HepG2 (cell line): ENCODE measurements around the gene KRTAP10-8. TPM values are rescaled to one million over a fixed set of nuclear protein-coding genes. Genes with fewer than 3 reads are reported as not detected.

Source experiments
- CREBL2 ChIP-seq: sonication (generic); formaldehyde crosslinking; IDR thresholded peaks from 2 replicates; pipeline ENCODE4 v1.8.1; 2023; ENCODE audit warnings: missing genetic modification reagents, mild to moderate bottlenecking, borderline replicate concordance
- EEA1 ChIP-seq: sonication (generic); formaldehyde crosslinking; IDR thresholded peaks from 2 replicates; pipeline ENCODE4 v1.5.1; 2020; ENCODE audit warnings: mild to moderate bottlenecking, missing genetic modification reagents, borderline replicate concordance
- GTF2F1 ChIP-seq: fragments of 150-350 bp; IDR thresholded peaks from 2 replicates; pipeline ENCODE4 v1.6.1; 2014; ENCODE audit warnings: low read length
- HOXA7 ChIP-seq: sonication (generic); formaldehyde crosslinking; IDR thresholded peaks from 2 replicates; pipeline ENCODE4 v1.8.1; 2022; ENCODE audit warnings: mild to moderate bottlenecking, missing genetic modification reagents, moderate library complexity
- KLF9 ChIP-seq: IDR thresholded peaks from 2 replicates; pipeline ENCODE4 v1.6.1; 2016; ENCODE audit warnings: low read depth
- RERE ChIP-seq: IDR thresholded peaks from 2 replicates; pipeline ENCODE4 v1.6.1; 2016; ENCODE audit warnings: low read depth, missing genetic modification reagents, missing compliant biosample characterization
- ZBTB8A ChIP-seq: sonication (generic); formaldehyde crosslinking; IDR thresholded peaks from 2 replicates; pipeline ENCODE4 v1.4.0; 2020; ENCODE audit warnings: mild to moderate bottlenecking, low read depth, missing genetic modification reagents, borderline replicate concordance
- ZKSCAN8 ChIP-seq: IDR thresholded peaks from 2 replicates; pipeline ENCODE4 v1.6.1; 2016; ENCODE audit warnings: borderline replicate concordance, missing genetic modification reagents, missing compliant biosample characterization
- ZNF678 ChIP-seq: sonication (generic); formaldehyde crosslinking; IDR thresholded peaks from 2 replicates; pipeline ENCODE4 v1.4.0; 2020; ENCODE audit warnings: mild to moderate bottlenecking, missing genetic modification reagents
- ZSCAN21 ChIP-seq: sonication (generic); formaldehyde crosslinking; IDR thresholded peaks from 2 replicates; pipeline ENCODE4 v1.8.0; 2022; ENCODE audit warnings: mild to moderate bottlenecking, missing genetic modification reagents, moderate library complexity, borderline replicate concordance
- ZSCAN30 ChIP-seq: sonication (generic); formaldehyde crosslinking; IDR thresholded peaks from 2 replicates; pipeline ENCODE4 v1.5.0; 2020; ENCODE audit warnings: mild to moderate bottlenecking, missing genetic modification reagents
- polyA plus RNA-seq, 8 experiments: library from polyadenylated mRNA; depleted of rRNA in 3 of 8; stranded (reverse) in 7 of 8; unstranded in 1 of 8; fragments of >200 nt; fragmentation: Illumina TruSeq in 4 of 8; extraction: Trizol in 4 of 8; gene quantifications; 2 replicates each; pipeline versions ENCODE4 v1.2.1 to v1.2.3, GENCODE V29; 2011 to 2016; ENCODE audit warnings: low read depth in 4 of 8, missing spikeins in 1 of 8, mixed read lengths in 1 of 8; ENCODE audit not compliant: insufficient read depth in 1 of 8
- total RNA-seq, 5 experiments: library from RNA; depleted of rRNA; stranded (reverse); fragments of >200 nt; fragmentation: Illumina TruSeq; extraction: Trizol; gene quantifications; 2 replicates each; pipeline ENCODE4 v1.2.3, GENCODE V29; 2016; ENCODE audit warnings: low read depth in 1 of 5
- TF ChIP-seq, protein P1 (sequence below), 2 experiments: sonication (generic) in 1 of 2; formaldehyde crosslinking in 1 of 2; IDR thresholded peaks; 2 replicates each; pipeline versions ENCODE4 v1.5.1 to v1.6.1; 2011 to 2020; ENCODE audit warnings: borderline replicate concordance in 1 of 2, low read depth in 1 of 2, low read length in 1 of 2, mild to moderate bottlenecking in 1 of 2, missing genetic modification reagents in 1 of 2, moderate library complexity in 1 of 2
- TF ChIP-seq, protein P2 (sequence below): sonication (generic); formaldehyde crosslinking; IDR thresholded peaks from 2 replicates; pipeline ENCODE4 v1.9.0; 2022; ENCODE audit warnings: low read depth, missing genetic modification reagents
- TF ChIP-seq, protein P3 (sequence below): sonication (generic); formaldehyde crosslinking; IDR thresholded peaks from 2 replicates; pipeline ENCODE4 v1.4.0; 2020; ENCODE audit warnings: mild to moderate bottlenecking, missing genetic modification reagents

Gene KRTAP10-8
- total and polyA plus RNA-seq, 2 of the 13 experiments (the other 11 are each of a cell fraction or from before 2014, with no cell fraction given) = not detected

DNA sequence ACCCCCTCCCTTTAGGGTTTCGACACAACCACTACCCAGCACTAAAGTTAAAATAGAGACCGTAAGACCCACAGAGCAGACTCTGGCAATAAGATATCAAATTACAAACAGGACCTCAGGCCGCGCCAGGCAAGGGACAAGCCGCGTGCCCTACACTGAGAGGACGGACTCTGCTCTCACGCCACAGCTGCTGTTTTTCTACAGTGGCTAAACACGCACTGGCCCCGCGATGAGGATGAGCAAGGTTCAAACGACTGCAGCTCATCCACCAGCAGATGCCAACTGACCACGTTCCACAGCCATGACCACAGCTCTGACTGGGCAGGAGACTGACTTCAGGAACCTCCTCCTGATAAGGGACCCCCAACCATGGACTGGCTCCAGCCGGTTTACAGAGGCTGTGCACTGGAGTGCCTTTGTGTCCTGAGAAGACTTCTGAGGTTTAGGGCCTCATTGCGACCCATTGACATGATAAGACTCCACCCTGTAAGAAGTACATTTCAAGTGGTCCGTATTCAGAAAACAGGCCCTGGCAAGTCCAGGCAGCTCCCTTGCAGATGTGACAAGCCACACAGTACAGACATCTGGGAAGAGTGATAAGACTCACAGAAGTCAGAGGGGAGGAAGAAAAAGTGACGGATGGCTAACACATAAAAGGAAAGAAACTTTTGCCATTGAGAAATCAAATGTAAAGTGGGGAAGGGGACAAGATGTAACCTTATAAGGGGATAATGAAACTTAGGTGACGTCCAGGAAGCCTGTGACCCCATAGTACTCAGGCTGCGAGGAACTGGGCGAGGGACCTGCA is 18.1 kb upstream of the KRTAP10-8 start (continued):
- TF ChIP-seq, protein P1, sequence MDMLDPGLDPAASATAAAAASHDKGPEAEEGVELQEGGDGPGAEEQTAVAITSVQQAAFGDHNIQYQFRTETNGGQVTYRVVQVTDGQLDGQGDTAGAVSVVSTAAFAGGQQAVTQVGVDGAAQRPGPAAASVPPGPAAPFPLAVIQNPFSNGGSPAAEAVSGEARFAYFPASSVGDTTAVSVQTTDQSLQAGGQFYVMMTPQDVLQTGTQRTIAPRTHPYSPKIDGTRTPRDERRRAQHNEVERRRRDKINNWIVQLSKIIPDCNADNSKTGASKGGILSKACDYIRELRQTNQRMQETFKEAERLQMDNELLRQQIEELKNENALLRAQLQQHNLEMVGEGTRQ (IDR thresholded peaks at IDR 0.05; ENCODE audit: low read depth, low read length) = no peak
- TF ChIP-seq, protein P1 (CRISPR knock-in tag; IDR thresholded peaks at IDR 0.05; ENCODE audit: borderline replicate concordance) = peak; percentile 54; the same call in 1 of the 2 replicates
- TF ChIP-seq ZNF678 (CRISPR knock-in tag) = no peak
- 0 out of 2 replicates have a peak, but pooled peaks have one; percentile 70 for TF ChIP-seq CREBL2 (CRISPR knock-in tag)
- no peak for TF ChIP-seq GTF2F1
- TF ChIP-seq EEA1 (CRISPR knock-in tag) = no peak
- TF ChIP-seq, protein P2, sequence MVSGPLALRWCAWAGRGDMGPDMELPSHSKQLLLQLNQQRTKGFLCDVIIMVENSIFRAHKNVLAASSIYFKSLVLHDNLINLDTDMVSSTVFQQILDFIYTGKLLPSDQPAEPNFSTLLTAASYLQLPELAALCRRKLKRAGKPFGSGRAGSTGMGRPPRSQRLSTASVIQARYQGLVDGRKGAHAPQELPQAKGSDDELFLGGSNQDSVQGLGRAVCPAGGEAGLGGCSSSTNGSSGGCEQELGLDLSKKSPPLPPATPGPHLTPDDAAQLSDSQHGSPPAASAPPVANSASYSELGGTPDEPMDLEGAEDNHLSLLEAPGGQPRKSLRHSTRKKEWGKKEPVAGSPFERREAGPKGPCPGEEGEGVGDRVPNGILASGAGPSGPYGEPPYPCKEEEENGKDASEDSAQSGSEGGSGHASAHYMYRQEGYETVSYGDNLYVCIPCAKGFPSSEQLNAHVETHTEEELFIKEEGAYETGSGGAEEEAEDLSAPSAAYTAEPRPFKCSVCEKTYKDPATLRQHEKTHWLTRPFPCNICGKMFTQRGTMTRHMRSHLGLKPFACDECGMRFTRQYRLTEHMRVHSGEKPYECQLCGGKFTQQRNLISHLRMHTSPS = peak; percentile 97
- TF ChIP-seq RERE (CRISPR knock-in tag) = no peak
- TF ChIP-seq HOXA7 = no peak
- TF ChIP-seq ZSCAN21 (CRISPR knock-in tag) = peak; percentile 71
- TF ChIP-seq, protein P3, sequence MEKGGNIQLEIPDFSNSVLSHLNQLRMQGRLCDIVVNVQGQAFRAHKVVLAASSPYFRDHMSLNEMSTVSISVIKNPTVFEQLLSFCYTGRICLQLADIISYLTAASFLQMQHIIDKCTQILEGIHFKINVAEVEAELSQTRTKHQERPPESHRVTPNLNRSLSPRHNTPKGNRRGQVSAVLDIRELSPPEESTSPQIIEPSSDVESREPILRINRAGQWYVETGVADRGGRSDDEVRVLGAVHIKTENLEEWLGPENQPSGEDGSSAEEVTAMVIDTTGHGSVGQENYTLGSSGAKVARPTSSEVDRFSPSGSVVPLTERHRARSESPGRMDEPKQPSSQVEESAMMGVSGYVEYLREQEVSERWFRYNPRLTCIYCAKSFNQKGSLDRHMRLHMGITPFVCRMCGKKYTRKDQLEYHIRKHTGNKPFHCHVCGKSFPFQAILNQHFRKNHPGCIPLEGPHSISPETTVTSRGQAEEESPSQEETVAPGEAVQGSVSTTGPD (CRISPR knock-in tag) = no peak
- TF ChIP-seq KLF9 = no peak
- no peak for TF ChIP-seq ZBTB8A (CRISPR knock-in tag)
- TF ChIP-seq ZSCAN30 (CRISPR knock-in tag) = no peak
- TF ChIP-seq ZKSCAN8 (CRISPR knock-in tag) = peak; percentile 63; the same call in 1 of the 2 replicates
